Ectodermal cell (in vitro differentiated cells): ENCODE measurements around the gene MEG3.

Experiments
- H3K27ac ChIP-seq: 2 replicates; pipeline ENCODE4 v1.7.0; 2013; ENCODE audit warnings: mild to moderate bottlenecking, low read depth, low read length; ENCODE audit not compliant: insufficient read depth, poor library complexity, severe bottlenecking
- H3K27me3 ChIP-seq: 2 replicates; pipeline ENCODE4 v1.7.0; 2013; ENCODE audit warnings: mild to moderate bottlenecking, low read length; ENCODE audit not compliant: insufficient read depth, control insufficient read depth, poor library complexity, severe bottlenecking
- H3K36me3 ChIP-seq: one replicate; pipeline ENCODE4 v1.7.0; 2013; ENCODE audit warnings: low read length; ENCODE audit not compliant: control insufficient read depth, insufficient read depth
- H3K4me1 ChIP-seq: one replicate; pipeline ENCODE4 v1.7.0; 2013; ENCODE audit warnings: low read length; ENCODE audit not compliant: control insufficient read depth, insufficient read depth
- H3K4me3 ChIP-seq: 2 replicates; pipeline ENCODE4 v1.7.0; 2013; ENCODE audit warnings: low read depth, low read length, control low read depth; ENCODE audit not compliant: insufficient read depth
- H3K9me3 ChIP-seq: 2 replicates; pipeline ENCODE4 v1.7.0; 2013; ENCODE audit warnings: mild to moderate bottlenecking, low read length, moderate library complexity; ENCODE audit not compliant: control insufficient read depth
- WGBS, 2 experiments: methylation state at CpG; one replicate each; pipeline ENCODE4 v1.1.7; 2013; ENCODE audit warnings: missing lambda C conversion rate in 2 of 2; 5-methylcytosine and 5-hydroxymethylcytosine counted together

The MEG3 gene

DNA sequence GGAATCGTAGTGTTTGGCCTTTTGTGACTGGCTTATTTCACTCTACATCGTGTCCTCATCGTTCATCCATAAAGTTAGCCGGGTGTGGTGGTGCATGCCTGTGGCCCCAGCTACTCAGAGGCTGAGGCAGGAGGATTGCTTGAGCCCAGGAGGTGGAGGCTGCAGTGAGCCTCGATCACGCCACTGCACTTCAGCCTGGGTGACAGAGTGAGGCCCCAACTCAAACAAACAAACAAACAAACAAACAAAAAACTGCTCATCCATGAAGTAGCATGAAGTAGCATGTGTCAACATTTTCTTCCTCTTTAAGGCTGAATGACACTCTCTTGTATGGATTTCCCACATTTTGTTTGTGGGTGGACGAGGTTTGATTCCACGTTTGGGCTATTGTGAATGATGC lies 44.0 kb upstream of the MEG3 start:
- no peak overlapping the region for H3K4me3 ChIP-seq
- no peaks in the 10 kb centered on the region for H3K27me3 ChIP-seq
- no peak overlapping the region for H3K27ac ChIP-seq
- H3K9me3 ChIP-seq: no peaks in the 10 kb centered on the region
- WGBS, 2 experiments: 89 to 92% methylated on average over 8 of the region's 8 CpGs
- H3K36me3 ChIP-seq: no peaks in the 10 kb centered on the region
- H3K4me1 ChIP-seq: peaks cover 18% of the 10 kb centered on the region

DNA sequence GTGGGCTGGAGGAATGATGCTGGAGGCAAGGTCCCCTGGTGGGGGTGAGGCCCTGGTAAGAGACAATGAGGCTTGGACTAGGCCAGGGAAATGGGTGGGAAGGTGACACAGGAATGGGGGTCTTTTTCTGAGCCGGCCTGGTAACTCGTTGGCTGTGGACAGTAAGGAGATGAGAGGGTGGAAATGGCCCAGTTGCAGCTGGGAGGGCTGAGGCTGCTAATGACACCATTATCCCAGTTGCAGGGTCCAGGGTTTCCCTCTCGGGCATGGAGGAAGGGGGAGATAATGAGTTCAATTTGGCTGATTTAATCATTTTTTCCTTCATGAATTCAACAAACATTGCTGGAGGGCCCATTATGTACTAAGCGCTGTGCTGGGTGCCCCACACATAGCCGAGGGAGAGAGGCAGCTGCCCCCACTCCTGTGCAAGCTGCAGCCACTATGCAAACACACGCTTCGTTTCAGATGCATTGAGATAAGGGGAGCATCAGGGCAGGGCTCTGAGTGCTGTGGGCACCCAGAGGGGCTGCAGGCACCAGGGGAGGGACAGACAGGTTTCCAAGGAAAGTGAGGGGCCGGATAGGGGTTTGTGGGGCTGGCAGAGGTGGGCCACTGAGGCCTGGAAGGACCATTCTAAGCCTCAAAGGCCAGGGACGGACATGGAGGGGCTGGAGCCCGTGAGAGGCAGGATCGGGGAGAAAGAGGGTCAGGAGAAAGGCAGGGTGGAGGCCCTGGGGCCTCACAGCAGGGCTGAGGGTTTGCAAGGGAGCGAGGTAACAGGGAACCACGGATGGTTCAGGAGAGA lies 43.2 kb upstream of the MEG3 start:
- no peak overlapping the region for H3K27ac ChIP-seq
- WGBS, 2 experiments: 83 to 85% methylated on average over 13 of the region's 13 CpGs

GRCh38 chr14:100783630-100784370 lies 42.1 kb upstream of the MEG3 start:
- peak overlapping the region; percentile 8 for H3K27ac ChIP-seq

More for the DNA sequence above, 43.2 kb upstream of the MEG3 start:
- Histone ChIP-seq H3K27me3 (no peaks in the 10 kb centered on the region), H3K4me3 (no peak overlapping the region), H3K4me1 (peaks cover 24% of the 10 kb centered on the region), H3K36me3 (no peaks in the 10 kb centered on the region), H3K9me3 (no peaks in the 10 kb centered on the region)

GRCh38 chr14:100784523-100785337 lies 41.2 kb upstream of the MEG3 start:
- Histone ChIP-seq H3K27ac (no peak overlapping the region), H3K4me1 (peaks cover 33% of the 10 kb centered on the region), H3K4me3 (no peak overlapping the region), H3K36me3 (no peaks in the 10 kb centered on the region), H3K27me3 (no peaks in the 10 kb centered on the region), H3K9me3 (no peaks in the 10 kb centered on the region)
- 92 to 95% methylated on average over 11 of the region's 11 CpGs for WGBS, 2 experiments

More at GRCh38 chr14:100783630-100784370, 42.1 kb upstream of the MEG3 start:
- Histone ChIP-seq H3K36me3 (no peaks in the 10 kb centered on the region), H3K9me3 (no peaks in the 10 kb centered on the region), H3K27me3 (no peaks in the 10 kb centered on the region), H3K4me3 (no peak overlapping the region), H3K4me1 (peaks cover 26% of the 10 kb centered on the region)
- WGBS, 2 experiments: 90 to 93% methylated on average over 27 of the region's 27 CpGs

DNA sequence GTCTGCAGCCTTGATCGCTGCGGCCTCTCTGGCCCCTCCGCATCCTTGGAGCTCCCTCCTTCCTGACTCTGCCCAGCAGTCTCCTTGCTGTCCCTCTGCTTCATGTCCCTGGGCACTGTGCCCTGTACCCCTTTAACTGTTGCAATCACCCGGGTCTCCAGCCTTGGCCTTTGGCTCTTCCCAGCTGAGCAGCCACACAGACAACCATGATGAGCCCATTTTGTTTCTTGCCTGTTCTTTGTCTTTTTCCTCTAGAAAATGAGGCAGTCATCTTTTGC lies 40.6 kb upstream of the MEG3 start:
- whole genome bisulfite sequencing, 2 experiments: 93 to 94% methylated on average over 4 of the region's 4 CpGs
- H3K4me3 ChIP-seq: no peak overlapping the region
- H3K27ac ChIP-seq: no peak overlapping the region
- H3K36me3 ChIP-seq: no peaks in the 10 kb centered on the region
- no peaks in the 10 kb centered on the region for H3K9me3 ChIP-seq
- H3K4me1 ChIP-seq: peaks cover 34% of the 10 kb centered on the region
- H3K27me3 ChIP-seq: no peaks in the 10 kb centered on the region

DNA sequence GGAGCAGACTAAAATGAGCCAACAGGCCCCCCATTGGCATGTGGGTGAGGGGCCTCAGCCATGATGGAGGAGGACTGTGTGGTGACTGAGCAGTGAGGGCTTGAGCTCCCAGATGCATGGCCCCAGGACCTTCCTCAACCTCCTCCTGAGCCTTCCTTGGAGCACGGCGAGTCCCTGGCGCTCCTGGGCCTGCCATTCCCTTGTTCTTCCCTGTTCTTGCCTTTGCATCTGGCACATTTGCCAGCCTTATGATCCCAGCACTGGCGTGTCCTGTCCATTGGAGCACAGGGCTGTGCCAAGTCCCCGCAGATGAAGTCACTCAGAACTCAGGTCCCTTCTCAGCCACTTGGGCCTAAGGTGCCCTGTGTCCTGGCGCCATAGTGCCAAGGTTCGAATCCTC lies 40.3 kb upstream of the MEG3 start:
- Histone ChIP-seq H3K27me3 (no peaks in the 10 kb centered on the region), H3K9me3 (no peaks in the 10 kb centered on the region), H3K4me3 (no peak overlapping the region), H3K36me3 (no peaks in the 10 kb centered on the region), H3K4me1 (peaks cover 34% of the 10 kb centered on the region), H3K27ac (no peak overlapping the region)
- WGBS, 2 experiments: 94% methylated on average over 7 of the region's 7 CpGs

DNA sequence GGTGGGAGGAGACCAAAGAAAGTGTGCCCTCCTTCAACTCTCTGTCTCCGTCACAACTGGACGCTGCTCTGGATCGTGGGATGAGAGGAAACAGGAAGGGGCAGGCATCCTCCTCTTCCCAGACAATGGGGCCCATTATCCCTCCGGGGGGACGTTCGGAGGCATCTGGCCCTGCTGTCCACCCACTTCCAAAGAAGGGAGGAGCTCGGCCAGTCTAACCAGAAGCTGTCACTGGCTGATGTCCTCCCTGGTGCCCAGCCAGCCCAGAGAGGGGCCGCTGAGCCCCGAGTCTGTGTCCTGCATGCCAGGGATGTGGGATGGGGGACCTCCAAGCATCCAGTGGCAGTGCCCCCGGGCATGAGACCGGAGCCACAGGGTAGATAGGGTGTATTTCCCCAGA lies 39.8 kb upstream of the MEG3 start:
- Histone ChIP-seq H3K4me3 (no peak overlapping the region), H3K36me3 (no peaks in the 10 kb centered on the region), H3K27ac (no peak overlapping the region), H3K4me1 (peaks cover 34% of the 10 kb centered on the region), H3K9me3 (no peaks in the 10 kb centered on the region), H3K27me3 (no peaks in the 10 kb centered on the region)
- 70 to 78% methylated on average over 11 of the region's 11 CpGs for WGBS, 2 experiments

GRCh38 chr14:100786576-100787219 lies 39.2 kb upstream of the MEG3 start:
- WGBS, 2 experiments: 94 to 95% methylated on average over 10 to 11 of the region's 11 CpGs
- Histone ChIP-seq H3K27ac (no peak overlapping the region), H3K9me3 (no peaks in the 10 kb centered on the region), H3K36me3 (no peaks in the 10 kb centered on the region), H3K4me1 (peaks cover 34% of the 10 kb centered on the region), H3K4me3 (no peak overlapping the region), H3K27me3 (no peaks in the 10 kb centered on the region)

- no peaks in the 10 kb centered on the region for H3K27me3 ChIP-seq
- H3K36me3 ChIP-seq: no peaks in the 10 kb centered on the region
- H3K9me3 ChIP-seq: no peaks in the 10 kb centered on the region
- H3K4me1 ChIP-seq: peaks cover 40% of the 10 kb centered on the region
- no peak overlapping the region for H3K4me3 ChIP-seq
- H3K27ac ChIP-seq: no peak overlapping the region
- 93 to 95% methylated on average over 14 of the region's 14 CpGs for WGBS, 2 experiments
Measured at GRCh38 chr14:100787659-100788058, 38.3 kb upstream of the MEG3 start.
